Fibroblast of the aortic adventitia (primary cell): ENCODE results near the gene NMNAT2. TPM values are rescaled to one million over a fixed set of nuclear protein-coding genes. Genes with fewer than 3 reads are reported as not detected.

Experiments used
- DNase-seq: peaks from one replicate; pipeline ENCODE4 v3.0.0-alpha.2; 2010; ENCODE audit warnings: low read depth
- H3K4me3 ChIP-seq: 2 replicates; pipeline ENCODE4 v1.5.1; 2011; ENCODE audit warnings: low read depth, mild to moderate bottlenecking, control low read depth, low read length, moderate library complexity
- total RNA-seq: library from RNA; depleted of rRNA; stranded (reverse); fragments of >200 nt; gene quantifications from 2 replicates; pipeline ENCODE4 v1.2.3, GENCODE V29; 2012; ENCODE audit warnings: low replicate concordance
- TF ChIP-seq, protein P1 (sequence below): IDR thresholded peaks from 2 replicates; pipeline ENCODE4 v1.5.1; 2011; ENCODE audit warnings: mild to moderate bottlenecking, low read length, control low read depth, inconsistent platforms; ENCODE audit not compliant: insufficient read depth

The NMNAT2 gene
- total RNA-seq, 1 donor: 3.4 TPM

DNA sequence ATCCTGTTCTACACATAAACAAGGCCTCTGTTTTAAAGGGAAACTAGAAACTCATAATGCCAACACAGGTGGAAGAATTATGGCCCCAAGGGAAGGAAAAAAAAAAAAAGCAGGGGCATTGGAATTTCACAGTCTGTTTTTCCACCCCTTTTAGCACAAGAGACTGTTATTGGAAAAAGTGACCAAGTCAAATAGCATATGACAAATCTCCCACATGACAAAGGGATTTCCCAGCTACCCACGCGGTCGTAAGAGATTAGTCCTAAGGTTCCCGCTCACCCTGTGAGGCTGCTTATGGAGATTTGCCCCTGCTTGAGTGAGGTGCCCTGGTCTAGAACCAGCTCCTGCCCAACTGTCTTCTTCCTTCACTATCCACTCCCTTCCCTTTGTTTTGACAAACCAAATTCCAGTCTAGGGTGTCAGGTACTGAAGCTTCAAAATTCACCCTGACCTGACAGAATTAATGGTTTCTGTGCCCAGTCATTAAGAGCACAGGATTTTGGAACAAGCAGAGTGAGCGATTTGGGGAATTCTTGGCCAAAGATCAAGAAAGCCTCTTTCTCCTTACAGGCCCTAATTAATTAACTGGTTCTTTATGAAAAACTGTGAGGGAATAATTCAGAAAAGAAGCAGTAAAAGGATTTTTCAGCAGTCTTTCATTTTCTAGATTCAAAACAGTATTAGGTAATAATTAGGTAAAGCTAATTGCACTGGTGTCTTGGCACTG is 107.3 kb downstream of the NMNAT2 start:
- DNase-seq: no peak
- H3K4me3 ChIP-seq: no peak overlapping the region
- TF ChIP-seq, protein P1, sequence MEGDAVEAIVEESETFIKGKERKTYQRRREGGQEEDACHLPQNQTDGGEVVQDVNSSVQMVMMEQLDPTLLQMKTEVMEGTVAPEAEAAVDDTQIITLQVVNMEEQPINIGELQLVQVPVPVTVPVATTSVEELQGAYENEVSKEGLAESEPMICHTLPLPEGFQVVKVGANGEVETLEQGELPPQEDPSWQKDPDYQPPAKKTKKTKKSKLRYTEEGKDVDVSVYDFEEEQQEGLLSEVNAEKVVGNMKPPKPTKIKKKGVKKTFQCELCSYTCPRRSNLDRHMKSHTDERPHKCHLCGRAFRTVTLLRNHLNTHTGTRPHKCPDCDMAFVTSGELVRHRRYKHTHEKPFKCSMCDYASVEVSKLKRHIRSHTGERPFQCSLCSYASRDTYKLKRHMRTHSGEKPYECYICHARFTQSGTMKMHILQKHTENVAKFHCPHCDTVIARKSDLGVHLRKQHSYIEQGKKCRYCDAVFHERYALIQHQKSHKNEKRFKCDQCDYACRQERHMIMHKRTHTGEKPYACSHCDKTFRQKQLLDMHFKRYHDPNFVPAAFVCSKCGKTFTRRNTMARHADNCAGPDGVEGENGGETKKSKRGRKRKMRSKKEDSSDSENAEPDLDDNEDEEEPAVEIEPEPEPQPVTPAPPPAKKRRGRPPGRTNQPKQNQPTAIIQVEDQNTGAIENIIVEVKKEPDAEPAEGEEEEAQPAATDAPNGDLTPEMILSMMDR: no peak

DNA sequence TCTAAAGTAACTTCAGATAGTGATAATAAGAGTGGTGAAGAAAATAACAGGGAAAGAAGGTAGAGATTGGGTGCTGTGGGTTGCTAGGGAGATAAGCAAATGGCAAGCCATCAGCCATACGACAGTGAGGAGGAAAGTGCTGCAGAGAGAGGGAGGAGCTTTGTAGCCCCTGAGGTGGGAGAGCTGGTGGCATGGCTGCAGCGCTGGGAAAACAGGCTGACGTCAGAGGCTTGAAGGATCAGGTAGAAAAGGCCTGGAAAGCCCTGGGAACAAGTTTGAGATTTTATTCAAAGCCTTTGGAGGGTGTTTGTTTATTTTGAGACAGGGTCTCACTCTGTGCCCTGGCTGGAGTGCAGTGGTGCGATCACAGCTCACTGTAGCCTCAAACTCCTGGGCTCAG is 109.5 kb downstream of the NMNAT2 start:
- TF ChIP-seq, protein P1: no peak
- DNase-seq: no peak
- no peak overlapping the region for H3K4me3 ChIP-seq

DNA sequence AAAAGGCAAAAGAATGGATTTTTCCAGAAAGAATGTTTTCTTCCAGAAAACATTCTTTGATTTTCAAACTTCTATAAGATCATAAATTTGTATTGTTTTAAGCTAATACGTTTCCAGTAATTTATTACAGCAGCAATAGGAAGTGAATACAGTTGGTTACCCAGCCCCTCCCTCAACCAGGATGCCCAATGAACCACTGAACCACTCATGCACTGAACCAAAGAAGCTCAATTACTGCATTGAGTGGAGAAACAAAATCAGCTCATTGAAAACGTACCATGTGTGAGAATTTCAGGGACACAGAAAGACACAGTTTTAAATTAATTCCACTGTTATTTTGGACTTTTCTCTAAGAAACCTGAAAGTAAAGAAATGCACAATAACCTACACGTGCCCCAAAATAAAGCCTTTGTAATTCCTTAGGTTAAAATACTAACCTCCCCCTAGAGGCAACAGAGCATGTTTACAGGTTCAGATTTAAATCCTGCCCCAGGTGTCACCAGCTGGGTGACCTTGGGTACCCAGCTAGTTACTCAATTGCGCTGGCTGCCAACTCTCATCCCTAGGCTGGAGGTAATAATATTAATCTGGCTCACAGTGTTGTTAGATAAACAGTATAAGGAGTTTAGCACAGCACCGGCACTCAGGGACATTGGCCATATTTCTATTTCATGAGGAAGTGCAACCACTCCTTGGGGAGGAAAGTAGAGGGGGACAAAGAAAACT is 111.7 kb downstream of the NMNAT2 start:
- no peak overlapping the region for H3K4me3 ChIP-seq
- TF ChIP-seq, protein P1: peak; percentile 28
- DNase-seq: no peak

DNA sequence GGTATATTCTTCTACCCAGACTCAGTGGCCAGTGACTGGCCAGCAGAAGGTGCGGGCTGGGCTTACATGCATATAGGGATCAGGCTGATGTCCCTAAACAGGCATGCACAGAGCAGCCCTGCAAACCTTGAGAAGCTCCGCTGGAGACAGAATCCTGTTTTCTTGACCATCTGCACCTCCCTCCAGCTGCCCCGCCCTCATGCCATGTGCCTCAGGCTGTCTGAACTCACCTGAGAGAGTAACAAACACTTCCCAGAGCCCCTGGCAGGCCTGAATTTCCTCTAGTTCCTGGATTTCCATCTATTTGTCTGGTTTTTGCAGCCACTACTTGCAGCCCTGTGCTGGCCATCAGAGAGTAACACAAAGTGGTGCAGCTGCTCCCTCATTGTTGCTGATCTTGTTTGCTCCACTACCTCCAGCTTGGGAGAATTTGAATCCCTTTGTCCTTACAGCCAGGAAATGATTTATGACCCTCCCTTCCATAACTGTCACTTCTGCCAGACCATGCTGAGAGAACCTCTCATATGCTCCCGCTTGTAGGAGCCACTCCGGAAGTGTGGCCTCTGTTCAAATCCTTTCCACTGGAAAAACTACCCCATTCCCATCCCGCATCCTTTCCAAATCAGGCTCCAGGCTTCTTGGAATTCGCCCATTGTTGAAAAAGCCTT is 113.6 kb downstream of the NMNAT2 start:
- no peak overlapping the region for H3K4me3 ChIP-seq
- no peak for DNase-seq
- TF ChIP-seq, protein P1: no peak

DNA sequence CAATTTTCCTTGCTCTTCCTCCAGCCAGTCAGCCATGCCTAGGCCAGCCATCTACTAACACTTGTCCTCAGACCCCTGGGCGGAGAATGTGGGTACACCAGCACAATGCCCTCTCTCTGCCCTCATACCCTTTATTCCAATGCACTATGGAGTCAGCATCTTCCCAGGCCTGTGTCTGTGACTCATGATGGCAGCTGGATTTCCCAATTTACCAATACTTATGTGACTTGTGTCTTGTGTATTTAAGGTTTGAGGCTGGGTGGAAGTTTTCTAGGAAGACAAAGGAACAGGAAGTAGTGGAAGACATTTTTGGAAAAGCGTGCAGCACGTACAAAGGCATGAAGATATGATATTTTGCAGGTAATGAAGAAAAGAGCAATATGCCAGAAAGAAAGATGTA is 114.3 kb downstream of the NMNAT2 start:
- TF ChIP-seq, protein P1: no peak
- no peak for DNase-seq
- H3K4me3 ChIP-seq: no peak overlapping the region

DNA sequence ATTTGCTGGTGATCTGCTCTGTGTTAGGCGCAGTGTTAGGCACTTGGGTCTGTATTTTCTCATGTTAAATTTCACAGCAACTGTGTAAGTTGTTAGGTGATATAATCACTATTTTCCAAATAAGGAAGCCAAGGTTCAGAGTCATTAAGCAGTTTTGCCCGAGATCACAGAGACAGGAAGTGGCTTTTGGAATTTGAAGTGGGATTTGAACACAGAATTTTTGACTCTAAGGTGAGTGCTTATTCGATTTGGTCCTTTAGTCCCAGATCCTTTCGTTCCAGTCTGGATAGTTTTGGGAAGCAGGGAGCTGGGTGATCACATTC is 114.9 kb downstream of the NMNAT2 start:
- TF ChIP-seq, protein P1: no peak
- no peak overlapping the region for H3K4me3 ChIP-seq
- no peak for DNase-seq
